CD4-positive, alpha-beta T cell treated with Interleukin-21 for 1 hour (primary cell): ENCODE results near the gene DNMT3L.
"Not testable (repeated sequence)": the region's sequence is repeated elsewhere in the genome, so short reads cannot be mapped to it uniquely, and the experiment has no call there.

Experiments used
- DNase-seq: peaks from one replicate; pipeline ENCODE4 v3.0.0-alpha.2; 2020

The DNMT3L gene

DNA sequence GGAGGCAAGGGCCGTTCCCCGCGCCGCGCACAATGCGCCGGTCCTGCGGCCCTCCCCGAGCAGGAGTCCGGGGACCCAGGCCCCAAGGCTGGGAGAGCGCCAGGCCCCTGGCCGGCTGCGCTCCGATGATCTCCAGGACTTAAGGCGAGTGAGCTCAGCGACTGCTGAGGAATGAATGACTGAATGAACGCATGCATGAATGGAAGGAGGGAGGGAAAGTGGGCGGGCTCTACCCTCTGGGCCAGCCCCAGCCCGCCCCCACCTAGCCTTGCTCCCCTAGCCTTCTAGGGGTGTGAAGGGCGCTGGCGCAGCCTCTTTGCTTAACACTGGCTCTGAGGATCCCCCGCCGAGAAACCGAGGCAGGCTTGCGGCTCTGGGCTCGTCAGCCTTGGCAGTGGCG lies 20.4 kb downstream of the DNMT3L start:
- DNase-seq = not testable (repeated sequence)

DNA sequence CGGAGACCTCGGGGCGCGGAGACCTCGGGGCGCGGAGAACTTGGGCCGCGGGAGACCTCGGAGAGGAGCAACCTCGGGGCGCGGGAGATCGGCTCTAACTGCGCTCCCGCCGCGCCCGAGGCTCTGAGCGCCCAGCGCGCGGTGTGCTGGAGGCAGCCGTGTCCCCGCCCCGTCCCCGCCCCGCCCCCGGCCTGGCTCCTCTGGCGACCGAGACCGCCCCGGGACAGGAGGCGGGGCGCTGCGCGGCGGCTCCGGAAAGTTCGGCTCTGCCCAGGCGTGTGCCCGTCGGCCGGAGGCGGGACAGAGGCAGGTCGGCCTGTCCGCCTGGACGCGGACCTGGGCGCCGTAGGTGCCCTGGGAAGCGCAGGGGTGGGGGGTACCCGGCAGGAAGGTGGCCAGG lies 20.9 kb downstream of the DNMT3L start, which contains the start of gene ICOSLG:
Gene ICOSLG (minus strand): TSS at position 102 of the 400 bp plus-strand sequence. CDS start 126 bp downstream, outside the sequence.
- not testable (repeated sequence) for DNase-seq

GRCh38 chr21:44240353-44240752 lies 21.3 kb downstream of the DNMT3L start:
- DNase-seq = not testable (repeated sequence)

GRCh38 chr21:44229561-44229960 lies 32.1 kb downstream of the DNMT3L start:
- DNase-seq = not testable (repeated sequence)

DNA sequence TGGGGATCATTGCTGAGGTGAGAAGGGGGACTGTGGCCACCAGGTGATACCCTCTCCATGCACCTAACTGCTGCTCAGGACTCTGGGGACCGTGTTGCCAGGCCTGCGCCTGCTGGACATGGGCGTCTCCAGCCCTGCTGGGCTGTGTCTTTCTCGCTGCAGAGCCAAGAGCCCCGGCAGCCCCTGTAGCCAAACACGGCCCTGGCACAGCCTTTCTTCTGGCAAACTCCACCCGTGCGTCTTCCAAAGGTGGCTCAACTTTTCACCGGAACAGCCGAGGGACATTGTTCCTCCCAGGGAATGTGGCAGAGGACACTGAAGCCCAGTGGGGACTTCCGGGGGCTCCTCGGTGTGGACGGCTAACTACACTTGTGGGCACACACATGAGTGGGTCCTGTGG lies 33.6 kb downstream of the DNMT3L start:
- DNase-seq = not testable (repeated sequence)

DNA sequence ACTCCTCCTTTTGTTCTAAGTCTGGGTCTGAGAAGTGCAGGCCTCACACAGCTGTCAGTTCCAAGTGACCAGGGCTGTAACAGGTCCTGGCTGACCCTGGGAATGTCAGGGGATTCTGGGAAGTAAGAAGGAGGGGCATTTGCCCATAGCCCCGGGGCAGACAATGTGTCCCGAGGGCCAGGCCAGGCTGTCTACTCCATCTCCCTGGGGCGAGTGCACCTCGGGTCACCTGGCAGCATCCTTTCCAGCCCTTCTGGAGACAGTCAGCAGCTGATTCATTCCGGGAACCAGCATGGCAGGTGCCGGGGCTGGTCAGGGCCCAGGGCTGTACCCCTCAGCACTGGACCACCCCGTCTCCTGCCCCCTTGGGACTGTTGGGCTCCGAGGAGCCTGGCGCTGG lies 34.1 kb downstream of the DNMT3L start:
- DNase-seq = not testable (repeated sequence)

GRCh38 chr21:44225605-44226004 lies 36.1 kb downstream of the DNMT3L start:
- DNase-seq = not testable (repeated sequence)

DNA sequence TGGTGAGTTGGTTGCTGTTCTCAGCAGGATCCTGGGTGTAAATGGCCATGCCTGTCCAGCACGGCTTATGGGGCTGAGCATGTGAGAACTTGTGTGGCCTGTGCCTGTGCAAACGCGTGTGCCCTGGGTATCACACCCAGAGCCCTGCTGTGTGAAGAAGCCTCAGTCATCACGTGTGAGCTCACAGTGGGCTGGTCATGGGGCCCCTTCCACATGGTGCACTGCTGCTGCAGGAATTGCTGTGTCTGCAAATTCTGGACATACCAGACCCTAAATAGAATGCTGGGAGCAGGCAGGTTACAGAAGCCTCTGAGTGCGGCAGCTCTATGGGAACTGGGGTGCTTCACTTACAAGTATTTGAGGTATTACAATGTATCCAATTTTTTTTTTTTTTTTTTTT lies 38.4 kb downstream of the DNMT3L start:
- not testable (repeated sequence) for DNase-seq

GRCh38 chr21:44220674-44221073 lies 41.0 kb downstream of the DNMT3L start:
- not testable (repeated sequence) for DNase-seq

DNA sequence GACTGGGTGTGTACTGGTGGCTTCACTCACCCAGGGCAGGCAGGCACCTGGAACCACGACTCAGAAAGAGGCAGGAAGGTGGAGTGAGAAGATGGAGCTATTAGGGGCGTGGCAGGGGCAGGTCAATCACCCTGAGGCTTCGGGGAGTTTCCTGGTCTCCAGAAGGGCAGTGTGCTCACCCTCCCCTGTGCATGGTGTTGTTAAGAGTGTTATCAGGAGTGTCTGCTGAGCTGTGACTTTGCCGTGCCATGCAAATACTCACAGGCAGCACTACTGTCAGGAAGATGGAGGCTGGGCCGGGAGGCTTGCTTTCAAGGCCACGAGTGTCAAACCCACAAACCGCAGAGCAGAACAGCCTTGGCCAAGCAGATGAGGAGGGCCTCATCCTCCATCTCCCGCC lies 43.2 kb downstream of the DNMT3L start:
- DNase-seq = not testable (repeated sequence)

DNA sequence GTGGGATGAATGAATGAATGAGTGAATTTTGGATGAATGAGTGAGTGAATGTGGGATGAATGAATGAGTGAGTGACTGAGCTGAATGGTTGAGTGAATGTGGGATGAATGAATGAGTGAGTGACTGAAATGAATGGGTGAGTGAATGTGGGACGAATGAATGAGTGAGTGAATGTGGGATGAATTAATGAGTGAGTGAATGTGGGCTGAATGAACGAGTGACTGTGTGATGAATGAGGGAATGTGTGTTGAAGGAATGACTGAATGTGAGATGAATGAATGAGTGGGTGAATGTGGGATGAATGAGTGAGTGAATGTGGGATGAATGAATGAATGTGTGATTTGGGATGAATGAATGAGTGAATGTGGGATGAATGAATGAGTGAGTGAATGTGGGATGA lies 49.7 kb downstream of the DNMT3L start:
- not testable (repeated sequence) for DNase-seq

DNA sequence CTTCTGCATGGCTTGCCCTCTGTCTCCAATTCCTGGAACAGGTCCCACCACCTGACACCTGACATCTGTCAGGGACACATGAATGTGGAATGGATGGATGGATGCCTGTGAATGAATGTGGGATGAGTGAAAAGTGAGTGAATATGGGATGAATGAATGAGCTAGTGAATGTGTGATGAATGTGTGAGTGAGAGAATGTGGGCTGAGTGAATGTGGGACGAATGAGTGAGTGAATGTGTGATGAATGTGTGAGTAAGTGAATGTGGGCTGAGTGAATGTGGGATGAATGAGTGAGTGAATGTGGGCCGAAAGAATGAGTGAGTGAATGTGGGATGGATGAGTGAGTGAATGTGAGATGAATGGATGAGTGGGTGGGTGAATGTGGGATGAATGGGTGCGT lies 50.1 kb downstream of the DNMT3L start:
- not testable (repeated sequence) for DNase-seq

- not testable (repeated sequence) for DNase-seq
These were observed 53.6 kb downstream of the DNMT3L start for GRCh38 chr21:44207860-44208646.

DNA sequence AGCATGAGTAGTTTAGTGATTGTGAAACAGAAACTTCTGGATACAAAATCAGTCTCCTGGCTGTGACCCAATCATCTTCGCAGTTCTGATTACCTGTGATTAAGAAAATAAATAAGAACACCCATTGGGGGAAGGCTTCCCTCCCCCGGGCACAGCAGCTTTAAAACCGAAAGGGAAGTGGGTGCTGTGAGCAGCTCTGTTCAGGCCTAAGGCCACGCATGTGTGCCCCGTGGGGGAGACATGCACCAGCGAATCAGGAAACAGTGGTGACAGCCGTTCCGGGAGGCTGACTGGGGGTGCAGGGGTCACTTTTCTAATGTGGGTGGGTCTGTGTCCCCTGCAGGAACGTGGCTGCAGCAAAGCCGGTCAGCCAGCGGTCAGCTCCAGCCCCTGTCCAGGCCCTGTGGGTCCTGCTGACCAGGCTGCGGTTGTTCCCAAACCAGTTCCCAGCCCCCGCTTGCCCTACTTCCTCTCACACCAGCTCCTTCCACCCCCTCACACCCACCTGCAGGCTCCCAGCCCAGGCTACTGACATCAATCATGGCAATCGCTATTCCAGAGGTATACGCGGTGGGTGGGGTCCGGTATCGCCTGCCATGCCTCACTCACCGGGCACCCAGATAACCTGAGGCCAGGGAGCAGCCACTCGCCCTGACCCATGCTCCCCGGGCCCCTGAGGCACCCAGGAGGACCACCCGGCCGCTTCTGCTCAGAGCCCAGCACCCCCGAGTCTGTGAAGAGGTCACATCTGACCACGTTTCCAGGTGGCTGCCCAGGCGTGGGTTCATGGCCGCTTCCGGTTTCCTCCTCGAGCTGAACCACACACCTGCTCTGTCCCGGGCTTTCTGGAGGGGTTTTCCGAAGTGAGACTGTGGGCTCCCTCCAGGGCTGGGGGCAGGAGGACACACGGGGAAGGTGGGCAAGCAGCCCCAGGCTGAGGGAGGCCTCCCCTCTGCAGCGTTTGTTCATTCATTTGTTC lies 54.7 kb downstream of the DNMT3L start:
- not testable (repeated sequence) for DNase-seq

- not testable (repeated sequence) for DNase-seq
These were observed 55.5 kb downstream of the DNMT3L start for GRCh38 chr21:44206187-44206586.

GRCh38 chr21:44202590-44203299 lies 59.0 kb downstream of the DNMT3L start:
- DNase-seq = not testable (repeated sequence)

DNA sequence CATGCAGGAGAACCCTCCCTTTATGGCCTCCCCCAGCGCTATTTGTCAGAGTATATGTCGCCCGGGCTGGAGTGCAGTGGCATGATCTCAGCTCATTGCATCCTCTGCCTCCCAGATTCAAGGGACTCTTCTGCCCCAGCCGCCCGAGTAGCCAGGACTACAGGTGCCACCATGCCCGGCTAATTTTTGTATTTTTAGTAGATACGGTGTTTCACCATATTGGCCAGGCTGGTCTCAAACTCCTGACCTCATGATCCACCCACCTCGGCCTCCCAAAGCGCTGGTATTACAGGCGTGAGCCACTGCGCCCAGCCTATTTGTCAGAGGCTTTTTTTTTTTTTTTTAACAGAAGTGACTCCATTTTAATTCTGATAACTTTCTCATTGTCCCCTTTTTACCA lies 61.7 kb downstream of the DNMT3L start:
- not testable (repeated sequence) for DNase-seq

DNA sequence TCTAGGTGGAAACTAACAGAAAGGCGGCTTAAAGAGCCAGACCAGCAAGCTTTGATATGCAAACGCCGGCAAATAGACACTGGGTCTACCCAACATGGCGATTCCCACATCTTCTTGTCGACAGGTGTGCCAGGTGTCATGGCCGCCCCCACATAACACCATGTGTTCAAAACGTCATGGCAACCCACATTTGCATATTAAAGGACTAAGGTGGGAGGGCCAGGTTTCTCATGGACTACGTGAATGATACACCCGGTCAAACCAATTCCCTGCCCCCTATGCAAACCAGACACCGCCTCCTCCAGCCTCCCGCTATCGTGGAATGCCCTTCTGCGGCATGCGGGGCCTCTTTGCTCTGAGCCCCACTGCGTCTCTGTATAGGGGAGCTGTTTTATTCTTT lies 62.2 kb downstream of the DNMT3L start:
- no peak for DNase-seq

DNA sequence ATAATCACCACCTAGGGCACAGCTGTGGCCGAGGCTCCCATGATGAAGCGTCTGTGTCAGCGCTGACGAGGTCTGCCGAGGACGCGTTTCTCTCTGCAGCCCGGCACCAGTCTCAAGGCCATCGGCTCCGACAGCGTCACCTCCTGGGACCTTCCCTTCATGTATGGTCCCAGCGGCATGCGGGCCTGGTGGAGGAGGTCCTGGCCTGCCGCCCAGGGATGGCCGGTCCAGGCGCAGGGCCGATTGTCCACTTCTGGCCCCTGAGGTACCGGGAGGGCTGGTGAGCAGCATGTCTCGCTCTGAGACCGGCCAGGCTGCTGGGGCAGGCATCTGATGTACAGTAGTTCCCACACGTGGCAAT lies 64.6 kb downstream of the DNMT3L start:
- not testable (repeated sequence) for DNase-seq
